Measurements from ENCODE around the gene MYPN.

- TF ChIP-seq POLR2A (IDR thresholded peaks at IDR 0.05; ENCODE audit: low read depth, low read length) (no peak), TAF1 (IDR thresholded peaks at IDR 0.05; ENCODE audit: low read depth, low read length) (no peak), SPI1 (IDR thresholded peaks at IDR 0.05; ENCODE audit: low read depth, low read length) (no peak)
Measured at GRCh38 chr10:68080853-68081431, 28.3 kb upstream of the MYPN start.

Measured in GM12891 (cell line).